Measurements from ENCODE around the gene SPEN. TPM values are rescaled to one million over a fixed set of nuclear protein-coding genes. Genes with fewer than 3 reads are reported as not detected.

Gene SPEN, protein sequence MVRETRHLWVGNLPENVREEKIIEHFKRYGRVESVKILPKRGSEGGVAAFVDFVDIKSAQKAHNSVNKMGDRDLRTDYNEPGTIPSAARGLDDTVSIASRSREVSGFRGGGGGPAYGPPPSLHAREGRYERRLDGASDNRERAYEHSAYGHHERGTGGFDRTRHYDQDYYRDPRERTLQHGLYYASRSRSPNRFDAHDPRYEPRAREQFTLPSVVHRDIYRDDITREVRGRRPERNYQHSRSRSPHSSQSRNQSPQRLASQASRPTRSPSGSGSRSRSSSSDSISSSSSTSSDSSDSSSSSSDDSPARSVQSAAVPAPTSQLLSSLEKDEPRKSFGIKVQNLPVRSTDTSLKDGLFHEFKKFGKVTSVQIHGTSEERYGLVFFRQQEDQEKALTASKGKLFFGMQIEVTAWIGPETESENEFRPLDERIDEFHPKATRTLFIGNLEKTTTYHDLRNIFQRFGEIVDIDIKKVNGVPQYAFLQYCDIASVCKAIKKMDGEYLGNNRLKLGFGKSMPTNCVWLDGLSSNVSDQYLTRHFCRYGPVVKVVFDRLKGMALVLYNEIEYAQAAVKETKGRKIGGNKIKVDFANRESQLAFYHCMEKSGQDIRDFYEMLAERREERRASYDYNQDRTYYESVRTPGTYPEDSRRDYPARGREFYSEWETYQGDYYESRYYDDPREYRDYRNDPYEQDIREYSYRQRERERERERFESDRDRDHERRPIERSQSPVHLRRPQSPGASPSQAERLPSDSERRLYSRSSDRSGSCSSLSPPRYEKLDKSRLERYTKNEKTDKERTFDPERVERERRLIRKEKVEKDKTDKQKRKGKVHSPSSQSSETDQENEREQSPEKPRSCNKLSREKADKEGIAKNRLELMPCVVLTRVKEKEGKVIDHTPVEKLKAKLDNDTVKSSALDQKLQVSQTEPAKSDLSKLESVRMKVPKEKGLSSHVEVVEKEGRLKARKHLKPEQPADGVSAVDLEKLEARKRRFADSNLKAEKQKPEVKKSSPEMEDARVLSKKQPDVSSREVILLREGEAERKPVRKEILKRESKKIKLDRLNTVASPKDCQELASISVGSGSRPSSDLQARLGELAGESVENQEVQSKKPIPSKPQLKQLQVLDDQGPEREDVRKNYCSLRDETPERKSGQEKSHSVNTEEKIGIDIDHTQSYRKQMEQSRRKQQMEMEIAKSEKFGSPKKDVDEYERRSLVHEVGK (N-terminal part only)
- 14.5 and 14.8 TPM in 2 replicates for total RNA-seq

DNA sequence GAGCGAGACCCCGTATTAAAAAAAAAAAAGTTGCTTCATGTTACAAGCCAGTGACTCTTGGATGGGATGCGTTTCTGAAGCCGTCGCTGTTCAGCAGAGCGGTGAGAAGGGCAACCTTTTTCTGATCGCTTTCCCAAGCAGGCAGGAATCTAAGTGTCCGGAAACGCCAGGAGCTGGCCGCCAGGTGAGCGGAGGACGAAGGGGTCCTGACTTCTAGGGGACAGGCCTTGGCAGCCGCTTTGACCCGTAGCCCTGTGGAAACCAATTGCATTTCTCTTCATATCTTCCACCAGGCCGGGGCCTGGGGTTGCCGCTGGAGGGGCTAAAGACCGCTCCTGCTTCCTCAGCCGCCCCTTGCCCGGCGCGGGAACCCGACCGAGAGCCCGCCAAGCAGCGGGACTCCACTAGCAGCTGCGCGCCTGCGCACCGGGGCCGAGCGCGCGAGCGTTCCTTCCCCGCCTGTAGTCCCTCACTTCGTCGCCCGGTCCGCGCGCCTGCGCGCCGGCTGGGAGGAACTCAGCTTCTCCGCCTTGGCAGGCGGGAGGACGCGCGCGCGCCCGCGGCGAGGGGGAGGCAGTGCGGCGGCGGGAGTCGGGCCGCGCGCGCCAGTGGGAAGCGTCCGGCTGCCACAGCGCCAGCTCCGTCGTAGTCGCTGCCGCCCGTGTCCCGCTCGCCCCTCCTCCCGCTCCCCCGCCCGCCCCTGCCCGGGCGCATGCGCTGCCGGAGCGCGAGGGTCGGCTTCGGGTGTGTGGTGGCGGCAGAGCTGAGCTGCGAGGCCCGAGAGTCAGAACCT is at the start of gene SPEN:
SPEN (plus strand) TSS at position 608 of the 793 bp plus-strand sequence. CDS start 361 bp downstream, outside the sequence.

DNA sequence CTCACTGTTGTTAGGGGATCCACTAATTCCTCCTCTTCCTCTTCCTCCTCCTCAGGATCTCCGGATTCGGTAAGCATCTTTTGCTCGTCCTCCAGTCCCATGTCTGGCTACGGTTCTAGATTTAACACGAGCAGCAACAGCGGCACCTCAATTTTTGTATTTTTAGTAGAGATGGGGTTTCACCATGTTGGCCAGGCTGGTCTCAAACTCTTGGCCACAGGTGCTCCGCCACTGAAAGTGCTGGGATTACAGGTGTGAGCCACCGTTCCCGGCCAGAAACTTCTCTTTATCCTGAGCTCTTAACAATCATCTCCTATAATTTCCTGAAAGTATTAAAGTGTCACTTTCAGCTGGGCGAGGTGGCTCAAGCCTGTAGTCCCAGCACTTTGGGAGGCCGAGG is 40.0 kb upstream of the SPEN start, which contains the start of gene UQCRHL:
UQCRHL (minus strand) TSS at position 101 of the 400 bp plus-strand sequence; CDS start at position 101, 0 bp downstream.

DNA sequence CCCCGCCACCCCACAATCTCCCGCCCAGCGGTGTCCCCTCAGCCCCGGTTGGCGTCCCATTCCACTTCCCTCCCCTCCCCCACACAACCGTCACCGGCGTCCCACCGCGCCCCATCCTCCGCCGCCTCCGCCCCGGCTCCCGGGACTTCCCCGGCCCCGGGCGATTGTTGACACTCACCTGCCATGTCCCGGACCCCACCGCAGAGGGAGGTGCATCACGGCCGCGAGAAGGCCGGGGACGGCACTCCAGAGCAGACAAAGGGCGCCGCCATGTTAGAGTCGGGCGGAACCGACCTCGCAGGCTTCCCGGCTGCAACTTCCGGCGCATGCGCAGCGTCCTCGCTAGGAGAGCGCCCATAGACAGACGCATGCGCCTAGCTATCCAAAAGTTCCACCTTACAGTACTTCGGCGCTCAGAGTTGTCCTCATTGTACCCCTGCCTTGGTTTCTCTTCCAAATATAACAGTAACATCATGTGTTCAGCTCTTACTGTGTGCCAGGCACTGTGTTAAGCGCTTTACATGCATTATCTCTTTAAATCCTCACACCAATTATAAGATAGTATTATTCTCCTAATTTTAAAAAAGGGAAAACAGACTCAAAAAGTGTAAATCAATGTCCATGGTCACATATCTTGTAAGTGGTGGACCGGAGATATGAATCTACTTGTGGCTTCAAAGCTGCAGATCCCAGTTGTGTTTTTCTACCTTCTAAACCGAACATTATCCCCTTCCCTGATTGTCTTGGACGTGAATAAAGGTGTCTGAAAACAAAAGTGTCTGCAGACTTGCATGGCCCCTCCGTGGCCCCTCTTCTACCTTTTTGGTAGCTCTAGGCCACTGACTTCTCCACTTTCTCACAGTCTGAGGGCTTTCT is 128.5 kb downstream of the SPEN start, which contains the start of gene ZBTB17:
ZBTB17 (minus strand) TSS at position 297 of the 876 bp plus-strand sequence. CDS start 27,606 bp downstream, outside the sequence.

Other genes starting within 250 kb of the SPEN start
- 6.4 and 8.6 TPM in 2 replicates for gene DDI2, start 230.2 kb upstream of the SPEN start, total RNA-seq
- gene PLEKHM2, start 163.4 kb upstream of the SPEN start, total RNA-seq, result 27.6 and 35.4 TPM in 2 replicates
- 0.30 and 1.1 TPM in 2 replicates for gene SLC25A34, start 111.4 kb upstream of the SPEN start, total RNA-seq
- gene TMEM82, start 105.2 kb upstream of the SPEN start, total RNA-seq, result not detected in 2 replicates
- gene FBLIM1, start 88.9 kb upstream of the SPEN start, total RNA-seq, result 154 and 198 TPM in 2 replicates
- gene UQCRHL, start 40.1 kb upstream of the SPEN start, total RNA-seq, result 1.1 and 2.0 TPM in 2 replicates
- 18.4 and 24.5 TPM in 2 replicates for gene ZBTB17, start 128.4 kb downstream of the SPEN start, total RNA-seq
- gene SRARP, start 156.5 kb downstream of the SPEN start, total RNA-seq, result not detected in 2 replicates
- gene HSPB7, start 170.3 kb downstream of the SPEN start, total RNA-seq, result not detected in 2 replicates
- not detected in 2 replicates for gene CLCNKA, start 174.3 kb downstream of the SPEN start, total RNA-seq
- not detected in 2 replicates for gene CLCNKB, start 196.1 kb downstream of the SPEN start, total RNA-seq
- 0.15 and 1.6 TPM in 2 replicates for gene FAM131C, start 225.9 kb downstream of the SPEN start, total RNA-seq